Thoracic aorta (tissue), 2 donors: ENCODE results near the gene FGL2. TPM values are rescaled to one million over a fixed set of nuclear protein-coding genes. Genes with fewer than 3 reads are reported as not detected.
"Not testable (repeated sequence)": the region's sequence is repeated elsewhere in the genome, so short reads cannot be mapped to it uniquely, and the experiment has no call there.

Experiments
- ATAC-seq: fragments of 150-250 bp; one replicate; pipeline ENCODE4 v1.8.0; 2017; ENCODE audit warnings: low read depth; ENCODE audit not compliant: insufficient number of reproducible peaks, low FRiP score
- DNase-seq: peaks from one replicate; pipeline ENCODE4 v3.0.0-alpha.2; 2020; ENCODE audit warnings: low spot score
- H3K27ac ChIP-seq, 2 donors: fragments of 200-600 bp; sonication (generic); 1 replicate in 1 of 2; 2 replicates in 1 of 2; pipeline ENCODE4 v1.5.1; 2016; ENCODE audit warnings: mild to moderate bottlenecking in 2 of 2, moderate library complexity in 2 of 2
- H3K27me3 ChIP-seq: fragments of 200-600 bp; sonication (generic); replicated peaks from 2 replicates; pipeline ENCODE4 v1.6.0; 2016; ENCODE audit warnings: mild to moderate bottlenecking; ENCODE audit not compliant: insufficient read depth
- H3K36me3 ChIP-seq: fragments of 200-600 bp; sonication (generic); one replicate; pipeline ENCODE4 v1.5.1; 2016
- H3K4me1 ChIP-seq, 2 donors: fragments of 200-600 bp; sonication (generic); 1 replicate in 1 of 2; 2 replicates in 1 of 2; pipeline versions ENCODE4 v1.5.1 to v1.6.0; 2016; ENCODE audit warnings: low read depth in 2 of 2, mild to moderate bottlenecking in 1 of 2; ENCODE audit not compliant: control insufficient read depth in 1 of 2
- H3K4me3 ChIP-seq: fragments of 200-600 bp; sonication (generic); 2 replicates; pipeline ENCODE4 v1.5.1; 2016; ENCODE audit warnings: mild to moderate bottlenecking
- H3K9me3 ChIP-seq: fragments of 200-600 bp; sonication (generic); 2 replicates; pipeline ENCODE4 v1.5.1; 2016
- CTCF ChIP-seq: fragments of 200-600 bp; sonication (generic); IDR thresholded peaks from one replicate; pipeline ENCODE4 v1.5.1; 2019; ENCODE audit warnings: antibody characterized with exemption
- total RNA-seq, 2 donors: library from RNA; depleted of rRNA; stranded (reverse); fragments of >200 nt; gene quantifications; one replicate each; pipeline versions ENCODE4 v1.1.0 to v1.2.3, GENCODE V29; 2016

Gene FGL2
- total RNA-seq, 2 donors from 2014 or later: 163 to 242 TPM

- H3K4me3 ChIP-seq, ATAC-seq, H3K27ac ChIP-seq, H3K27me3 ChIP-seq, H3K36me3 ChIP-seq, H3K9me3 ChIP-seq, DNase-seq: not testable (repeated sequence)
- peaks cover 7 to 27% of the 10 kb centered on the region in 2 donors for H3K4me1 ChIP-seq
Observed at GRCh38 chr7:77172437-77173172, 27.0 kb downstream of the FGL2 start.

GRCh38 chr7:77171073-77171472, 28.5 kb downstream of the FGL2 start:
- not testable (repeated sequence) for DNase-seq, H3K27ac ChIP-seq, H3K4me3 ChIP-seq, H3K9me3 ChIP-seq, H3K36me3 ChIP-seq, ATAC-seq, H3K27me3 ChIP-seq
- peaks cover 4 to 15% of the 10 kb centered on the region in 2 donors for H3K4me1 ChIP-seq

GRCh38 chr7:77157446-77157845, 42.2 kb downstream of the FGL2 start:
- Histone ChIP-seq H3K27ac (no peak overlapping the region), H3K4me1 (peaks cover under 1 to 9% of the 10 kb centered on the region in 2 donors), H3K4me3 (no peak overlapping the region), H3K9me3 (no peaks in the 10 kb centered on the region), H3K27me3 (no peaks in the 10 kb centered on the region), H3K36me3 (no peaks in the 10 kb centered on the region)
- DNase-seq (no peak), ATAC-seq (no peak)
- no peak for TF ChIP-seq CTCF

- not testable (repeated sequence) for H3K27ac ChIP-seq, ATAC-seq, H3K4me3 ChIP-seq
Observed at GRCh38 chr7:77157034-77157433, 42.6 kb downstream of the FGL2 start.

GRCh38 chr7:77155601-77156377, 43.8 kb downstream of the FGL2 start:
- H3K27me3 ChIP-seq, H3K36me3 ChIP-seq, H3K27ac ChIP-seq, H3K4me3 ChIP-seq, H3K9me3 ChIP-seq, ATAC-seq, DNase-seq: not testable (repeated sequence)
- H3K4me1 ChIP-seq: peaks cover 7 to 17% of the 10 kb centered on the region in 2 donors

More at GRCh38 chr7:77157034-77157433, 42.6 kb downstream of the FGL2 start:
- H3K27me3 ChIP-seq, H3K9me3 ChIP-seq, H3K36me3 ChIP-seq, DNase-seq: not testable (repeated sequence)
- peaks cover 5 to 14% of the 10 kb centered on the region in 2 donors for H3K4me1 ChIP-seq

- not testable (repeated sequence) for H3K36me3 ChIP-seq, H3K27ac ChIP-seq, DNase-seq, ATAC-seq, H3K9me3 ChIP-seq, H3K4me3 ChIP-seq, H3K27me3 ChIP-seq
- peaks cover 7 to 17% of the 10 kb centered on the region in 2 donors for H3K4me1 ChIP-seq
Observed at GRCh38 chr7:77154917-77155464, 44.6 kb downstream of the FGL2 start.

GRCh38 chr7:77152232-77152631, 47.4 kb downstream of the FGL2 start:
- H3K27me3 ChIP-seq, H3K36me3 ChIP-seq, DNase-seq, ATAC-seq, H3K27ac ChIP-seq, H3K4me3 ChIP-seq, H3K9me3 ChIP-seq: not testable (repeated sequence)
- H3K4me1 ChIP-seq: peaks cover 7 to 11% of the 10 kb centered on the region in 2 donors

Other genes starting within 250 kb of the FGL2 start
- gene SPDYE17, start 167.5 kb downstream of the FGL2 start, total RNA-seq: not detected
- not detected for gene SPDYE18, start 137.3 kb downstream of the FGL2 start, total RNA-seq
- 10 to 100 TPM; 11.8 to 12.1 TPM for gene CCDC146, start 77.2 kb downstream of the FGL2 start, total RNA-seq
- gene GSAP, start 216.5 kb upstream of the FGL2 start, total RNA-seq: 10 to 100 TPM; 19.6 to 22.0 TPM